DND-41 (cell line): ENCODE data around the gene CCNY.

ENCODE experiments used
- ATAC-seq: fragments of 200-7000 bp; cut with Tn5 transposase; 3 replicates; pipeline ENCODE4 v1.9.1; 2021; ENCODE audit warnings: low read depth; ENCODE audit not compliant: insufficient read depth
- DNase-seq: peaks from one replicate; pipeline ENCODE4 v3.0.0-alpha.2; 2020
- H2AFZ ChIP-seq: 2 replicates; pipeline ENCODE4 v1.6.0; 2012; ENCODE audit warnings: low read depth, low read length
- H3K27ac ChIP-seq: 2 replicates; pipeline ENCODE4 v1.5.1; 2012; ENCODE audit warnings: low read length, inconsistent platforms
- H3K27me3 ChIP-seq: fragments of 200-600 bp; sonication (generic); 2 replicates; pipeline ENCODE4 v1.6.0; 2012; ENCODE audit warnings: low read length, mild to moderate bottlenecking, inconsistent platforms; ENCODE audit not compliant: insufficient read depth, poor library complexity
- H3K36me3 ChIP-seq: 2 replicates; pipeline ENCODE4 v1.5.1; 2012; ENCODE audit warnings: low read length, inconsistent platforms; ENCODE audit not compliant: insufficient read depth
- H3K4me1 ChIP-seq: 2 replicates; pipeline ENCODE4 v1.5.1; 2012; ENCODE audit warnings: mild to moderate bottlenecking, low read length; ENCODE audit not compliant: insufficient read depth
- H3K4me2 ChIP-seq: 2 replicates; pipeline ENCODE4 v1.6.0; 2012; ENCODE audit warnings: mild to moderate bottlenecking, moderate library complexity, low read length, inconsistent platforms; ENCODE audit not compliant: insufficient read depth
- H3K4me3 ChIP-seq, 2 experiments: fragments of 200-600 bp in 1 of 2; shearing (Covaris generic) in 1 of 2; 2 replicates each; pipeline ENCODE4 v1.5.1; 2012 to 2016; ENCODE audit warnings: inconsistent platforms in 2 of 2, low read length in 2 of 2, mild to moderate bottlenecking in 2 of 2, low read depth in 1 of 2, moderate library complexity in 1 of 2
- H3K79me2 ChIP-seq: 2 replicates; pipeline ENCODE4 v1.6.0; 2012; ENCODE audit warnings: low read length, inconsistent platforms; ENCODE audit not compliant: insufficient read depth
- H3K9ac ChIP-seq: 2 replicates; pipeline ENCODE4 v1.6.0; 2012; ENCODE audit warnings: low read depth, mild to moderate bottlenecking, inconsistent platforms, low read length, moderate library complexity
- H3K9me3 ChIP-seq: 2 replicates; pipeline ENCODE4 v1.5.1; 2012; ENCODE audit warnings: low read length, moderate library complexity, mild to moderate bottlenecking, inconsistent platforms; ENCODE audit not compliant: insufficient read depth, severe bottlenecking
- H4K20me1 ChIP-seq: 2 replicates; pipeline ENCODE4 v1.6.0; 2012; ENCODE audit warnings: low read length; ENCODE audit not compliant: insufficient read depth
- CTCF ChIP-seq: IDR thresholded peaks from 2 replicates; pipeline ENCODE4 v1.5.1; 2012; ENCODE audit warnings: borderline replicate concordance, low read length, moderate library complexity, mild to moderate bottlenecking; ENCODE audit not compliant: poor library complexity, severe bottlenecking; ENCODE audit errors: extremely low read depth
- EZH2 ChIP-seq: IDR thresholded peaks from 3 replicates; pipeline ENCODE4 v1.6.1; 2012; ENCODE audit warnings: borderline replicate concordance, low read depth, mild to moderate bottlenecking, moderate library complexity, low read length, inconsistent platforms; ENCODE audit not compliant: severe bottlenecking

Gene CCNY

GRCh38 chr10:35552650-35553342 lies 216.5 kb downstream of the CCNY start:
- H4K20me1 ChIP-seq: peaks cover 5% of the 10 kb centered on the region; the same call in 1 of the 2 replicates
- H3K27ac ChIP-seq: no peak overlapping the region
- H3K4me1 ChIP-seq: no peaks in the 10 kb centered on the region
- no peak overlapping the region for H3K9ac ChIP-seq
- ATAC-seq (no peak), DNase-seq (no peak)
- peaks cover 48% of the 10 kb centered on the region for H3K36me3 ChIP-seq
- no peaks in the 10 kb centered on the region; the same call in 1 of the 2 replicates for H3K79me2 ChIP-seq
- TF ChIP-seq CTCF (no peak), EZH2 (no peak)
- H3K4me3 ChIP-seq: no peak overlapping the region
- H3K9me3 ChIP-seq: no peaks in the 10 kb centered on the region
- H3K4me2 ChIP-seq: no peak overlapping the region
- H3K27me3 ChIP-seq: no peaks in the 10 kb centered on the region
- no peak overlapping the region for H2AFZ ChIP-seq

GRCh38 chr10:35554036-35554435 lies 217.7 kb downstream of the CCNY start:
- ATAC-seq (no peak; the same call in 2 of the 3 replicates), DNase-seq (no peak)
- TF ChIP-seq CTCF (no peak), EZH2 (no peak)
- Histone ChIP-seq H3K9me3 (no peaks in the 10 kb centered on the region), H4K20me1 (peaks cover 5% of the 10 kb centered on the region; the same call in 1 of the 2 replicates), H3K27ac (no peak overlapping the region), H3K27me3 (no peaks in the 10 kb centered on the region), H3K9ac (no peak overlapping the region), H2AFZ (no peak overlapping the region), H3K4me2 (no peak overlapping the region), H3K4me1 (no peaks in the 10 kb centered on the region), H3K79me2 (no peaks in the 10 kb centered on the region; the same call in 1 of the 2 replicates), H3K4me3 (no peak overlapping the region), H3K36me3 (peaks cover 43% of the 10 kb centered on the region)

- Histone ChIP-seq H3K9me3 (no peaks in the 10 kb centered on the region), H3K36me3 (peaks cover 44% of the 10 kb centered on the region)
Measured at GRCh38 chr10:35554461-35555056, 218.2 kb downstream of the CCNY start.

More at GRCh38 chr10:35554461-35555056, 218.2 kb downstream of the CCNY start:
- Histone ChIP-seq H2AFZ (no peak overlapping the region), H3K4me3 (no peak overlapping the region), H3K4me1 (no peaks in the 10 kb centered on the region), H3K27me3 (no peaks in the 10 kb centered on the region), H4K20me1 (peaks cover under 1% of the 10 kb centered on the region; the same call in 1 of the 2 replicates), H3K79me2 (no peaks in the 10 kb centered on the region), H3K27ac (no peak overlapping the region), H3K4me2 (no peak overlapping the region), H3K9ac (no peak overlapping the region)
- TF ChIP-seq EZH2 (no peak), CTCF (no peak)
- DNase-seq (no peak), ATAC-seq (no peak)
